Inflammatory macrophage treated with lipopolysaccharide for 4 hours (primary cell): ENCODE measurements around the gene ADGRL3.
"Not testable (repeated sequence)": the region's sequence is repeated elsewhere in the genome, so short reads cannot be mapped to it uniquely, and the experiment has no call there.

Source experiments
- DNase-seq: peaks from one replicate; pipeline ENCODE4 v3.0.0-alpha.2; 2020

The ADGRL3 gene

GRCh38 chr4:61665649-61666048 lies 465.5 kb downstream of the ADGRL3 start:
- DNase-seq: no peak

DNA sequence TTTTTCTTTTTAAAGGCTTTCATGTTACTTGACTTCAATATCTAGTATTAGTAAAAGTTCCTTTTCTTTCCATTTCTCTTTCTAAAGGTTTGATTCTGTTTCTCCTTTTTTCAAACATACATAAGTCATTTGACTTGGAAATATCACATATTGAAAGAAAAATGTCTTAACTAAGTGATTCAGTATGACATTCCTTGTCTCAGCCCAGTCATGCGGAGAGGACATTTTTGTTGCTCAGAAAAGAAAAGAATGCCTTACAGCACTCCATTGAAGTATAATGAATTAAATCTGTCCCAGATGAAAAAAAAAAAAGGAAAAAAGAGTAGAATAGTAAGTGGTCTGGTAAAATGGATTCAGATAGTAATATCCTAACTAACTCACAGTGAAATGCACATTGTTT lies 466.1 kb downstream of the ADGRL3 start:
- no peak for DNase-seq

- DNase-seq: no peak
Observed at GRCh38 chr4:61671599-61671998, 471.5 kb downstream of the ADGRL3 start.

GRCh38 chr4:61675464-61675863 lies 475.3 kb downstream of the ADGRL3 start:
- DNase-seq: no peak

DNA sequence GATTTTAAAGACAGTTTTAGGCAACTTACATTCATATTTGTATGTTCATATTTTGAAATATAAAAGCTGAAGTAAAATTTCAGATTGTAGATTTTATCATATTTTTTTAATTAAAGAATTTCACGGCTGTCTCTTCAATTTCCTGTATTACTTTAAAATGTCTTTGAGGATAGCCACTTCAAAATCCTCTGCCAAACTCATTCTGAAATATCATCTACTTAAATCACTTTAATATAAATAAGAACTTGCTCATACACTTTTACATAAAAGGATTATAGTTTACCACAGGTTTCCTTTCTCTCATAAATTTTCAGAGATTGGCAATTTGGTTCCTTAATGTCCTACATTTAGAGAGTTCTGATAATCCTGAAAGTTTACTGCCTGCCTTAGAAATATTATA lies 478.2 kb downstream of the ADGRL3 start:
- no peak for DNase-seq

DNA sequence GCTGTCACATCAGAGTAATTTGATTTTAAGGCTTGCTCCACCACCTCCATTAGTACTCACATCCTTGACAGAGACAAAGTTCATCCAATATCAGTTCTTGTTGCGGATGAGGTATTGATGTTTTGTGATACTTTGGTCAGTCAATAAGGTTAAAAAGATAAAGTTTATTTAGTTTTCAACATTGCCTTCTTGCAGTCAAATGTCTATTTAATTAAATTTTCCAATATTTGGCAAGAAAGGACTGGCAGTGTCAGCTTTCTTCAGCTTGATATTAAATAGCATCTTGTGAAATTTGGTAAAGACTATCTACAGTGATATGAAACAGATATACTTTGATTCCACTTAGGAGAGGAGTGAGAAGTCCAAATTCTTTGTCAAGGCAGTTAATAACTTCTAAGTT lies 493.4 kb downstream of the ADGRL3 start:
- no peak for DNase-seq

DNA sequence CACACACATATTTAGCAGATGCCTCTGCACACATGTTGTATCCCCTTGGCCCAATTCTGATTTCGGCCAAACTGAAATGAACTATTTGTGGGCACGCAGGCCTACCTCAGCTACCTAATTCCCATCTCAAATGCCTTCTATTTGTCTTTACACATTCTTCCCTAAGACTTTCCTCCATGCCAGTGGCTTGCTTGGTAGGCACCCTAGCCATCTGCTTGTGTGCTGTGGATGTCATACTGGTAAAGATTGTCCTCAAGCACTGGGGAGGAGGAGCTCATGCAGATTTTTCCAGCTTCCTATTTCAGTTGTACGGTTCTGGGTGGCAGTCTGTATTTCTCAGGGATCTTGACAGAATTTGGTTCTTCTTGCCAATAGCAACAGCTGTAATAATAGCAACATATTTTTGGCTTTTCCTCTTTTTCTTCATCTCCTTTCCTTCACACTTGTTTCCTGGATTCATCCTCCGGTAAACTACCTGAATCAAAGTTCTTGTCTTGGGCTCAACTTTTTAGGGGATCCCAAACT lies 514.3 kb downstream of the ADGRL3 start:
- no peak for DNase-seq

DNA sequence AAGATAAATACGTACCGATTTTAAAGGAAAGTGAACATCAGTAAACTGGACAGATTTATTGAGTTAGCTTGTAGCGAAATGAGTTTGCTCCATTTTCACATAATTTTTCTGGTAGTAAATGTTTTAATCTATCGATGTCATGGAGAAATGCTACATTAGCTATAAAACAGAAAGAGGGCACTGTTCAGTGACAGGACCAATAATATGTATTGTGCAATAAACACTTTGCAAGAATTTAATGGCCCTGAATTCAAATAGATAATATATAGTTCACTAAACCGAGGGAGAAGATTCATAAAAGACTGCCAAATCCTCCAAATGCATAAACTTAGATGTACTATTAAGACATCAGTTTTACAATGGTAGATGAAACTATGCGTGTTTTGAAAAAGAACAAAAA lies 516.3 kb downstream of the ADGRL3 start:
- DNase-seq: no peak

DNA sequence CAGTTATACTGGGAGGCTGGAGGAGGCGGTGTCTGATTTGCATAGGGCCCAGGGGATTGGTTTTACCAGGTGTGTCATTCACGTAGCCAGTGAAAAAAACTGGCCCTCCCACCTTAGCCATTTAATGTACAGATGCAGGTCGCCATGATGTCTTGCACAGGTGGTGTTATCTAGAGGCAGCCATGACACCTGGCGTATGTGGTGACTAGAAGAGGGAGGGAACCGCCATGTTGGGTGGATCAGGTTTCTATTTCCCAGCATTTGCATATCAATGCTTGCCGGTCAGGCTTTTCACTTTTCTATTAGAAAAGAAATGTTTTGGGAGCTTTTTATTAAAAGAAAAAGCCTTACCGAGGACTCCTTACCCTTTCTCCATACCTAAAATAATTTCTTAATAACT lies 523.4 kb downstream of the ADGRL3 start:
- no peak for DNase-seq

GRCh38 chr4:61727286-61727685 lies 527.2 kb downstream of the ADGRL3 start:
- DNase-seq: no peak

- DNase-seq: no peak
Observed at GRCh38 chr4:61734409-61734808, 534.3 kb downstream of the ADGRL3 start.

DNA sequence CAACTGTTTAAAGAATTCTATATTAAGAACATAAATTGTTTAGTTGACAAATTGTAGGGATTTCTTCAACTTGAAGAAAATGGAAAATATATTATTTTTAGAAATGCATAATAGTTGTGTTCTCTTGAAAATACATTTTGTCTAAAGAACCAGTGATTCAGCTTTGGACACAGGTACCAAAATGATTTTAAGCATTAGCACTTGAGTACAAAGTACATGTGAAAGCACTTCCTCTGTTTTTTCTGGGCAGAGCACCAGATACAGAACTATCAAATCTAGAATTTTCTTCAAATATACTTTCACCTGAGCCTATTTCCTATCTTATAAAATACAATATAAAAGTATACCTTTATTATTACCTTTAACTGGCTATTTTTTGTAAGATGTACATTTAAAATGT lies 539.8 kb downstream of the ADGRL3 start:
- no peak for DNase-seq

DNA sequence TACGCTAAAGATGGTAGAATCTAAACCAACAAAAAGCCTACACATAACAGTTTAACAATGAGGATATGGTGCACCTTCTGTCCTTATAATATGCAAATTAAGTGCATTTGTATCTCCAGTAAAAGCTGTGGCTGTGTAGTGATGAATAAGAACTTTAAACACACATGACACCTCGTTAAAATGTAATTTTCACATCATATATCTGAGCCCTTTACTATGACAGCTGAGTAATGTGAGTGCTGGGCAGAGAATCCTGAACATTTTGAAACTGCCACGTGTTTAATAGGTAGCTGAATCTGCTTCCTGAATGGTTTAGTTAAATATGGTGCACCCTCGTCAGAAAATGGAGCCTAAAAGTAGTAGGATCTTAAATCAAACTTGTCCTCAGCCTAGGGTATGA lies 540.8 kb downstream of the ADGRL3 start:
- no peak for DNase-seq

- DNase-seq: no peak
Observed at GRCh38 chr4:61741327-61742096, 541.4 kb downstream of the ADGRL3 start.

DNA sequence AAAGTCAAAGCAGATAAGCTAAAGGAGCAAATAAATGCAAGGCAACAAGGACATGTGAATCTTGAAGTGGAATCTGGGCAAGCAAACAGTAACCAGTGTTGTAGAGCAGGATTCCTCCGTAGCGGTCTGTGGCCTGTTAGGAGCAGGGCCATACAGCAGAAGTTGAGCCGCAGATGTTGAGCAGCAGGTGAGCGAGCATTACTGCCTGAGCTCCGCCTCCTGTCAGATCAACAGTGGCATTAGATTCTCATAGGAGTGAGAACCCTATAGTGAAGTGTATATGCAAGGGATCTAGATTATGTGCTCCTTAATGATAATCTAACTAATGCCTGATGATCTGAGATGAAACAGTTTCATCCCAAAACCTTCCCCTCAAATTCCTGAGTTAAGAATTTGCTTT lies 550.7 kb downstream of the ADGRL3 start:
- DNase-seq: no peak

- no peak for DNase-seq
Observed at GRCh38 chr4:61752617-61753016, 552.5 kb downstream of the ADGRL3 start.

GRCh38 chr4:61753739-61754138 lies 553.6 kb downstream of the ADGRL3 start:
- DNase-seq: no peak

DNA sequence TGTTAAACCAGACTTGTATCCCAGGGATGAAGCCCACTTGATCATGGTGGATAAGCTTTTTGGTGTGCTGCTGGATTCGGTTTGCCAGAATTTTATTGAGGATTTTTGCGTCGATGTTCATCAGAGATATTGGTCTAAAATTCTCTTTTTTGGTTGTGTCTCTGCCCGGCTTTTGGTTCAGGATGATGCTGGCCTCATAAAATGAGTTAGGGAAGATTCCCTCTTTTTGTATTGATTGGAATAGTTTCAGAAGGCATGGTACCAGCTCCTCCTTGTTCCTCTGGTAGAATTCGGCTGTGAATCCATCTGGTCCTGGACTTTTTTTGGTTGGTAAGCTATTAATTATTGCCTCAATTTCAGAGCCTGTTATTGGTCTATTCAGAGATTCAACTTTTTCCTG lies 556.8 kb downstream of the ADGRL3 start:
- DNase-seq: not testable (repeated sequence)

GRCh38 chr4:61757983-61758382 lies 557.9 kb downstream of the ADGRL3 start:
- DNase-seq: not testable (repeated sequence)

GRCh38 chr4:61758596-61758995 lies 558.5 kb downstream of the ADGRL3 start:
- not testable (repeated sequence) for DNase-seq

DNA sequence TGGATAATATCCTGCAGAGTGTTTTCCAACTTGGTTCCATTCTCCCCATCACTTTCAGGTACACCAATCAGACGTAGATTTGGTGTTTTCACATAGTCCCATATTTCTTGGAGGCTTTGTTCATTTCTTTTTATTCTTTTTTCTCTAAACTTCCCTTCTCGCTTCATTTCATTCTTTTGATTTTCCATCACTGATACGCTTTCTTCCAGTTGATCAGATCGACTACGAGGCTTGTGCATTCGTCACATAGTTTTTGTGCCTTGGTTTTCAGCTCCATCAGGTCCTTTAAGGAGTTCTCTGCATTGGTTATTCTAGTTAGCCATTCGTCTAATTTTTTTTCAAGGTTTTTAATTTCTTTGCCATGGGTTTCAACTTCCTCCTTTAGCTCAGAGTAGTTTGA lies 559.1 kb downstream of the ADGRL3 start:
- not testable (repeated sequence) for DNase-seq

DNA sequence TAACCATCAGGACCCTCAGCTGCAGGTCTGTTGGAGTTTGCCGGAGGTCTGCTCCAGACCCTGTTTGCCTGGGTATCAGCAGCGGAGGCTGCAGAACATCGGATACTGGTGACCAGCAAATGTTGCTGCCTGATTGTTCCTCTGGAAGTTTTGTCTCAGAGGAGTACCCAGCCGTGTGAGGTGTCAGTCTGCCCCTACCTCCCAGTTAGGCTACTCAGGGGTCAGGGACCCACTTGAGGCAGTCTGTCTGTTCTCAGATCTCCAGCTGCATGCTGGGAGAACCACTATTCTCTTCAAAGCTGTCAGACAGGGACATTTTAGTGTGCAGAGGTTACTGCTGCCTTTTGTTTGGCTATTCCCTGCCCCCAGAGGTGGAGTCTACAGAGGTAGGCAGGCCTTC lies 559.8 kb downstream of the ADGRL3 start:
- DNase-seq: not testable (repeated sequence)

DNA sequence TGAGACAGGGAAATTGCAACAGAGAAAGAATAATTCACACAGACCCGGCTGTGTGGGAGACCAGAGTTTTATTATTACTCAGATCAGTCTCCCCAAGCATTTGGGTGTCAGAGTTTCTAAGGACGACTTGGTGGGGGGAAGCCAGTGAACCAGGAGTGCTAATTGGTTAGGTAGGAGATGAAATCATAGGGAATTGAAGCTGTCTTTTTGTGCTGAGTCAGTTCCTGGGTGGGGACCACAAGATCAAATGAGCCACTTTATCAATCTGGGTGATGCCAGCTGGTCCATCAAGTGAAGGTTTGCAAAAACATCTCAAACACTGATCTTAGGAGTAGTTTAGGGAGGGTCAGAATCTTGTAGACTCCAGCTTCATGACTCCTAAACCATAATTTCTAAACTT lies 560.7 kb downstream of the ADGRL3 start:
- DNase-seq: no peak

DNA sequence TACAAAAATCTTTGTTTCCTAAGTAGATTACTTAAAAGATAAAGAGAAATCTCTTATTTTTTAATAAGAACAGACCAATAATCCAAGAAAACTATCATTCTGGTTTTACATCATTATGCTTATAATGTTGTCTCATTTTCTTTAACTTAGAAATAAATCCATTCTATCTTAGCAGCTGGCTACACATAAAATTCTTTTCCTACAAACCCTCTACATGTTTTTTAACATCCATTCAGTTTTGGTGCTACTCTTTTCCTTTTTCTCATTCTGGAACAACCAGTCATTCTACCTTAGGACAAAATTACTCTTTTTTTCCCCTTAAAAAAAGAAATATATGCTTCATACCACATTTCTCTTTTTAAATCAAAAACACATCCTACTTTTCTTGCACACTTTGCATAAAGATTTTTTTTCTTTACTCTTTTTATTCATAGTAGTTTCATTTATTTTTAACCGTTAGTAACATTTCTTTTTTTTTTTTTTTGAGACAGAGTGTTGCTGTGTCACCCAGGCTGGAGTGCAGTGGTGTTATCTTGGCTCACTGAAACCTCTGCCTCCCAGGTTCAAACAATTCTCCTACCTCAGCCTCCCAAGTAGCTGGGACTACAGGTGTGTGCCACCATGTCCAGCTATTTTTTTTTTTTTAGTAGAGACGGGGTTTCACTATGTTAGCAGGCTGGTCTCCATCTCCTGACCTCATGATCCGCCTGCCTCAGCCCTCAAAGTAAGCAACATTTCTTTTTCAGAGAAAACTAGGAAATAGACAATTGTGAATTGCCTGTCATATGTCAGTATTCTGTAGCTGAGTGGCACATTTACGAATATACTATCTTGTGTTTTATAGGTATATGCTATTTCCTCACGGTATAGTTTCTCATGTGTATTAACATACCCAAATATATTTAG lies 562.8 kb downstream of the ADGRL3 start:
- DNase-seq: no peak
